Effector CD8-positive, alpha-beta T cell (primary cell): Measurements from ENCODE around the gene FAM181A.

ENCODE experiments used
- DNase-seq: peaks from one replicate; lab custom pipeline; 2025; lab: John Stamatoyannopoulos, UW

FAM181A gene

GRCh38 chr14:93962701-93963601, 35.8 kb downstream of the FAM181A start:
- DNase-seq = no peak

GRCh38 chr14:93963692-93964091, 36.5 kb downstream of the FAM181A start:
- no peak for DNase-seq

GRCh38 chr14:93964281-93964680, 37.1 kb downstream of the FAM181A start:
- no peak for DNase-seq

GRCh38 chr14:93964820-93965286, 37.7 kb downstream of the FAM181A start:
- no peak for DNase-seq

GRCh38 chr14:93965287-93965821, 38.2 kb downstream of the FAM181A start:
- DNase-seq = no peak

- no peak for DNase-seq
These were observed 38.9 kb downstream of the FAM181A start for GRCh38 chr14:93965946-93966474.

- no peak for DNase-seq
These were observed 40.6 kb downstream of the FAM181A start for GRCh38 chr14:93967637-93968250.

- no peak for DNase-seq
These were observed 42.1 kb downstream of the FAM181A start for GRCh38 chr14:93969082-93969828.

- DNase-seq = peak; percentile 25
These were observed 43.4 kb downstream of the FAM181A start for GRCh38 chr14:93970585-93970964.

- DNase-seq = no peak
These were observed 44.0 kb downstream of the FAM181A start for GRCh38 chr14:93970965-93971634.

- DNase-seq = no peak
These were observed 44.5 kb downstream of the FAM181A start for GRCh38 chr14:93971635-93972027.

GRCh38 chr14:93972618-93973205, 45.6 kb downstream of the FAM181A start:
- DNase-seq = no peak

- DNase-seq = no peak
These were observed 46.5 kb downstream of the FAM181A start for GRCh38 chr14:93973607-93974006.

GRCh38 chr14:93974299-93974698, 47.2 kb downstream of the FAM181A start:
- DNase-seq = no peak

GRCh38 chr14:93974833-93975232, 47.7 kb downstream of the FAM181A start:
- no peak for DNase-seq

GRCh38 chr14:93975791-93976476, 48.8 kb downstream of the FAM181A start:
- no peak for DNase-seq

GRCh38 chr14:93976477-93977057, 49.4 kb downstream of the FAM181A start, which contains the start of gene ASB2:
Gene ASB2 (minus strand): TSS chr14:93976570. CDS start chr14:93964539, 12,031 bp downstream.
- DNase-seq = no peak

GRCh38 chr14:93977171-93977570, 50.0 kb downstream of the FAM181A start:
- no peak for DNase-seq

- peak; percentile 23 for DNase-seq
These were observed 50.8 kb downstream of the FAM181A start for GRCh38 chr14:93977790-93978581.
